Measurements from ENCODE around the gene TBX10.

The TBX10 gene

GRCh38 chr11:67648796-67649613 lies 9.4 kb upstream of the TBX10 start:
- TF ChIP-seq CTCF (IDR thresholded peaks at IDR 0.05; ENCODE audit: borderline replicate concordance, extremely low read depth, low read length, poor library complexity, severe bottlenecking) (no peak), EZH2 (IDR thresholded peaks at IDR 0.05; ENCODE audit: borderline replicate concordance, low read depth, low read length, severe bottlenecking) (no peak)
- Histone ChIP-seq H3K4me2 (ENCODE audit: insufficient read depth, low read length) (peak overlapping the region; percentile 67; the same call in 1 of the 2 replicates), H3K9me3 (ENCODE audit: insufficient read depth, low read length, severe bottlenecking) (no peaks in the 10 kb centered on the region), H3K36me3 (ENCODE audit: insufficient read depth, low read length) (no peaks in the 10 kb centered on the region), H3K4me1 (ENCODE audit: insufficient read depth, low read length) (peaks cover 42% of the 10 kb centered on the region), H3K9ac (ENCODE audit: low read depth, low read length) (peak overlapping the region; percentile 68; the same call in 1 of the 2 replicates), H3K79me2 (ENCODE audit: insufficient read depth, low read length) (no peaks in the 10 kb centered on the region), H3K27ac (ENCODE audit: low read length) (peak overlapping the region; percentile 84), H3K27me3 (ENCODE audit: insufficient read depth, low read length, poor library complexity) (no peaks in the 10 kb centered on the region), H2AFZ (ENCODE audit: low read depth, low read length) (no peak overlapping the region), H3K4me3 (ENCODE audit: low read depth in 1 of 2, low read length in 2 of 2) (peak overlapping the region in 1 of 2 experiments; percentile 57; a peak in 1 of 4 replicates), H4K20me1 (ENCODE audit: insufficient read depth, low read length) (no peaks in the 10 kb centered on the region)
- ATAC-seq (ENCODE audit: insufficient read depth, low read depth) (no peak), DNase-seq (peak; percentile 57)

- no peaks in the 10 kb centered on the region for H3K79me2 ChIP-seq (ENCODE audit: insufficient read depth, low read length)
- peaks cover 42% of the 10 kb centered on the region for H3K4me1 ChIP-seq (ENCODE audit: insufficient read depth, low read length)
- H3K9me3 ChIP-seq (ENCODE audit: insufficient read depth, low read length, severe bottlenecking), result no peaks in the 10 kb centered on the region
- no peaks in the 10 kb centered on the region for H3K27me3 ChIP-seq (ENCODE audit: insufficient read depth, low read length, poor library complexity)
- ATAC-seq (ENCODE audit: insufficient read depth, low read depth), result peak; percentile 81
- H2AFZ ChIP-seq (ENCODE audit: low read depth, low read length), result no peak overlapping the region
- H4K20me1 ChIP-seq (ENCODE audit: insufficient read depth, low read length), result no peaks in the 10 kb centered on the region
- no peak overlapping the region for H3K4me2 ChIP-seq (ENCODE audit: insufficient read depth, low read length)
- H3K36me3 ChIP-seq (ENCODE audit: insufficient read depth, low read length), result no peaks in the 10 kb centered on the region
- TF ChIP-seq EZH2 (IDR thresholded peaks at IDR 0.05; ENCODE audit: borderline replicate concordance, low read depth, low read length, severe bottlenecking) (no peak), CTCF (IDR thresholded peaks at IDR 0.05; ENCODE audit: borderline replicate concordance, extremely low read depth, low read length, poor library complexity, severe bottlenecking) (peak; percentile 80)
- peak overlapping the region; percentile 84 for H3K27ac ChIP-seq (ENCODE audit: low read length)
- peak; percentile 81 for DNase-seq
- no peak overlapping the region for H3K4me3 ChIP-seq (ENCODE audit: low read depth in 1 of 2, low read length in 2 of 2)
- peak overlapping the region; percentile 68; the same call in 1 of the 2 replicates for H3K9ac ChIP-seq (ENCODE audit: low read depth, low read length)
Measured at GRCh38 chr11:67648140-67648795, 8.7 kb upstream of the TBX10 start.

- H3K4me3 ChIP-seq (ENCODE audit: low read depth in 1 of 2, low read length in 2 of 2), result no peak overlapping the region
- no peaks in the 10 kb centered on the region for H3K9me3 ChIP-seq (ENCODE audit: insufficient read depth, low read length, severe bottlenecking)
- TF ChIP-seq CTCF (IDR thresholded peaks at IDR 0.05; ENCODE audit: borderline replicate concordance, extremely low read depth, low read length, poor library complexity, severe bottlenecking), result no peak
- TF ChIP-seq EZH2 (IDR thresholded peaks at IDR 0.05; ENCODE audit: borderline replicate concordance, low read depth, low read length, severe bottlenecking), result no peak
- no peaks in the 10 kb centered on the region for H3K79me2 ChIP-seq (ENCODE audit: insufficient read depth, low read length)
- no peak overlapping the region for H3K4me2 ChIP-seq (ENCODE audit: insufficient read depth, low read length)
- H2AFZ ChIP-seq (ENCODE audit: low read depth, low read length), result no peak overlapping the region
- DNase-seq, result no peak
- H3K27ac ChIP-seq (ENCODE audit: low read length), result peak overlapping the region; percentile 84
- H3K9ac ChIP-seq (ENCODE audit: low read depth, low read length), result no peak overlapping the region
- H4K20me1 ChIP-seq (ENCODE audit: insufficient read depth, low read length), result no peaks in the 10 kb centered on the region
- no peaks in the 10 kb centered on the region for H3K27me3 ChIP-seq (ENCODE audit: insufficient read depth, low read length, poor library complexity)
- ATAC-seq (ENCODE audit: insufficient read depth, low read depth), result no peak
- no peaks in the 10 kb centered on the region for H3K36me3 ChIP-seq (ENCODE audit: insufficient read depth, low read length)
- H3K4me1 ChIP-seq (ENCODE audit: insufficient read depth, low read length), result peaks cover 42% of the 10 kb centered on the region
Measured at GRCh38 chr11:67647471-67647870, 7.9 kb upstream of the TBX10 start.

Measured in DND-41 (cell line).